NCI-H2107 (cell line): Measurements from ENCODE around the gene C1QTNF1.

Experiments
- DNase-seq: peaks from one replicate; lab custom pipeline; 2025; lab: John Stamatoyannopoulos, UW

C1QTNF1 gene, protein sequence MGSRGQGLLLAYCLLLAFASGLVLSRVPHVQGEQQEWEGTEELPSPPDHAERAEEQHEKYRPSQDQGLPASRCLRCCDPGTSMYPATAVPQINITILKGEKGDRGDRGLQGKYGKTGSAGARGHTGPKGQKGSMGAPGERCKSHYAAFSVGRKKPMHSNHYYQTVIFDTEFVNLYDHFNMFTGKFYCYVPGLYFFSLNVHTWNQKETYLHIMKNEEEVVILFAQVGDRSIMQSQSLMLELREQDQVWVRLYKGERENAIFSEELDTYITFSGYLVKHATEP

DNA sequence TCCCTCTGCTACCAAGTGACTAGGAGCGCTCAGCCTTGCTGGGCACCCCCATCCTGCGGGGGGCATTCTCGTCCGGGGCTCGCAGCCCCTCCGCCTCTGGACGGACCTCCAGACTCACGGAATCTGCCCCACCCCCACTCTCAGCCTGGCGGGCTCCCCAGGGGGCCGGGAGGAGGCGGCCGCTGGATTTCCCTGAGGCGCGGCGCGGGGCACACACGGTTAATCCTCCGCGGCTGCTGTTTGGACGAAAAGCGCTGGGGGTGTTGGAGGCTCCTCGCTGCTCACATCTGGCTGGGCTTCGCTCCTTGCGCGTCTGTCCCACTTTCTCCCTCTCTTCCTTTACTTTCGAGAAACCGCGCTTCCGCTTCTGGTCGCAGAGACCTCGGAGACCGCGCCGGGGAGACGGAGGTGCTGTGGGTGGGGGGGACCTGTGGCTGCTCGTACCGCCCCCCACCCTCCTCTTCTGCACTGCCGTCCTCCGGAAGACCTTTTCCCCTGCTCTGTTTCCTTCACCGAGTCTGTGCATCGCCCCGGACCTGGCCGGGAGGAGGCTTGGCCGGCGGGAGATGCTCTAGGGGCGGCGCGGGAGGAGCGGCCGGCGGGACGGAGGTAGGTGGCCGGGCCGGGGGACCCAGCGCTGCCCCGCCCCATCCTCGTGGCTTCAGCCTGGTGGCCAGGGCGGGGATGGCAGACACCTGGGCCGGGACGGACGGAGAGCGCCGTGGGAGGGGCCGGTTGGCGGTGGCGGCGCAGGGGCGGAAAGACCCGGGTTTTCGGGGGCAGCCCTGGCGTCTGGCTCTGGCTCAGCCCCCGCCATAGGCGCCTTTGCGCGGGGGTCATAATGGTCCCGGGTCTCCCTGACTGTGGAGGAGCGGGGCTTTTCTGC, at the start of gene C1QTNF1:
TSS of gene C1QTNF1 (plus strand) at position 284 of the 886 bp plus-strand sequence. CDS start 19,800 bp downstream, outside the sequence.
- no peak for DNase-seq

DNA sequence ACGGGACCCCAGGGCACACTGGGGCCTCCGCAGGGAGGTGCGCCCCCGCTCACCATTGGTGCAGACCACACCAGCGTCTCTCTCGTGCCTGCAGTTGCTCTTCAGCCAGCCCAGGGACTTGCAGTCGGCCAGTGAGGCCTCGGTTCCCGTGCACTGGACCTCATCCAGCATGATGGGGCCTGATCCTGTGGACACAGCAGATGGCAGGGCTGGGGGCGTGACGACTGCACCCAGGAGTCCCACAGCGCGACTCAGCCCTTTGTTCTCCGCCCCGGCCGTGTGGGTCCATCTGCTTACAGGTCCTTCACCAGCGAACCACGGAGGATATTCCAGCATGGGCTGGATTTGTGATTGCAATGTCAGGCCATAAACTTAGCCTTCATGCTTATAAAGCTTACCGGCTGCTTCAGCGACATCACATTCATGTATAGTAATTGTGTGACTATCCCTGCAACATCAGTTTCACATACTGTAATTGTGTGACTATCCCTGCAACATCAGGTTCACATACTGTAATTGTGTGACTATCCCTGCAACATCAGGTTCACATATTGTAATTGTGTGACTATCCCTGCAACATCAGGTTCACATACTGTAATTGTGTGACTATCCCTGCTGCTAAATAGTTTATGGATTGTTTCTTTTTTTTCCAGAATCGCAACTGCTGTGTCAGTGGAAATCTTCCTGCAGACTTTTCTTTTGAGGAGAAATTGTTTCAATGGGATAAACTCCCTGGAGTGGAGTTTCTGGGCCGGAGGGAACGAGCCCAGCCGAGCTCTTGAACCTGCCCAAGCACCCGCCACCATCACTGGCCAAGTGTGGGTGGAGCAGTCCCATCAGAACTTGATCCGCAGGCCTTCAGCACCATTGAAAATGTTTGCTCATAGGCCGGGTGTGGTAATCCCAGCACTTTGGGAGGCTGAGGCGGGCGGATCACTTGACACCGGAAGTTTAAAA, 49.1 kb upstream of the C1QTNF1 start:
- DNase-seq = no peak

DNA sequence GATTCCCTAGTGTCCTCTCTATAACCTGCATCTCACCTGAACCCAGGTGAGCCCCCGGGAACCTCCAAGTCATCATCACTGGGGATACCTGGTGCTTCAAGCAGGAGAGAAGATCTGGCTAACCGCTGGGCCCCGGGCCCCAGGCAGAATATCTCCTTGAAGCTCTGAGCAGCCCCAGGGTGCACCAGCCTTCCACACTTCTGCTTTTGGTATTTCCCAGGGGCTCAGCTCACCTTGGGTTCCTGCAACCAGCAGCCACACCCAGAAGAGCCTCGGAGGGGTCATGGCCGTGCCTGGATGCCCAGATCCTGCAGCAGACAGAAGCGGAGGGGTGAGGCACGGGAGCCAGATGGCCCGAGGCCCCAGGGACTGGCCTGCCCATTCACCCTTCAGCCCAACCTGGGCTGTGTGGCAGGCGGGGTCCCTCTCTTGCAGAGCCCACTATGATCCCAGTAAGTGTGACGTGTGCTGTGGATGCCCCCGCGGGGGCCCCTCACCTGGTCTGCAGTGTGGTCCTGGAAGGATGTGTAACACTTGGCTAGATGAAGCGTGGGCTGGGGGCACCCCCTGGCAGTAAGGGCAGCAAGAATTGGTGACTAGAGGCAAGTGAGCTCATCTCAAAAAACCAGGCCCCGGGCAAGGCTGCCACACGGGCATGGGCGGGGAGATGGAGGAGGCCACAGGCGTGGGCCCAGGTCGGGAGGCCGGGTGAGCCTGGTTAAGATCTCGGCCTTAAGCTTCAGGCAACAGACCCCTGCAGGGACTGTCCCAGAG, 46.9 kb upstream of the C1QTNF1 start:
- no peak for DNase-seq

DNA sequence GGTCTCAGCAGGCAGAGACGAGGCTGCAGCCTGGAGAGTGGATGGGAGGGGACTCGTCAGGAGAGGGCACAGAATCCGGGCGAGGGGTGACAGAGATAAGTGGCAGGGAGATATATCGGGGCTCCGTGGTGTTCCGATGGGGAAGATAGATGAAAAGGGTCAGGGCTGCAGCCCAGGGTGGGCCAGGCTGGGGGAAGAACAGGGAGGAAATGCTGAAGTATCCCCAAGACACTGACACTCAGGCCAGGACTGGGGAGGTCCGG, 46.4 kb upstream of the C1QTNF1 start:
- no peak for DNase-seq

DNA sequence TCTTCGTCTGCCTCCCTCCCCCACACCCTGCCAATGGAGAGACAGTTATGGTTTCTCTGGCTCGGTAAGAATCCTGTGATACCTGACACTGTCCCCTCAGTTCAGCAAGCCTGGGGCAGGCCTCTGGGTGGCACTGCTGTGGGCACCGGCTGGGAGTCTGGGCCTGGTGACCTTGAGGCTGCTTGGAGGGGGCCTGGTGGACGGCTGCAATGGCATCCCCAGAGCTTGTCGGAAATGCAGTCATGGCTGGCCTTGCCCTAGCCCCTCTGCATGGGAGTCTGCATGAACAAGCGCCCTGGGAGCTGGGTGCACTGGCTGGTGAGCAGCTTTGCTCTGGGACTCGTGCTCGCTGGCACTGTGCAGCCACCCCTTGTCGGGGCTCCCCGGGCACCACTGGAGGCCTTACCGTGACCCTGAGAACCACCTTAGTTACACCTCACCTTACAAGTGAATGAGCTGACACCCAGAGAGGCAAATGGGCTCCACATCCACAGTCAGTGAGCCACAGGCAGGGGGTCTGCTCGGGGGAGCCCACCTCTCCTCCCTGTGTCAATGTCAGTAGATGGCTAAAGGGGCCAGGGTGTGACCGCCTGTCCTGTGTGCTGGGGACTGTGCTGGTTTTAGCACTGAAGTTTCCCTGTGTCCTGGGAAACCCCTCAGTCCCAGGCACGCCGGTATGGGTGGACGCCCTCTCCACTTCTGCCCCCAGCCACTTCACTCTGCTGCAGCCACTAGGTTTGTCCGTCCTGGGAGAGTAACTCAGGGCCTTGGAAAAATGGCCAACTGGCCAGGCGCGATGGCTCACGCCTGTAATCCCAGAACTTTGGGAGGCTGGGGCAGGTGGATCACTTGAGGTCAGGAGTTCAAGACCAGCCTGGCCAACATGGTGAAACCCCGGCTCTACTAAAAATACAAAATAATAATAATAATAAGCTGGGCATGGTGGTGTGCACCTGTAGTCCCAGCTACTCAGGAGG, 45.7 kb upstream of the C1QTNF1 start:
- DNase-seq = no peak

DNA sequence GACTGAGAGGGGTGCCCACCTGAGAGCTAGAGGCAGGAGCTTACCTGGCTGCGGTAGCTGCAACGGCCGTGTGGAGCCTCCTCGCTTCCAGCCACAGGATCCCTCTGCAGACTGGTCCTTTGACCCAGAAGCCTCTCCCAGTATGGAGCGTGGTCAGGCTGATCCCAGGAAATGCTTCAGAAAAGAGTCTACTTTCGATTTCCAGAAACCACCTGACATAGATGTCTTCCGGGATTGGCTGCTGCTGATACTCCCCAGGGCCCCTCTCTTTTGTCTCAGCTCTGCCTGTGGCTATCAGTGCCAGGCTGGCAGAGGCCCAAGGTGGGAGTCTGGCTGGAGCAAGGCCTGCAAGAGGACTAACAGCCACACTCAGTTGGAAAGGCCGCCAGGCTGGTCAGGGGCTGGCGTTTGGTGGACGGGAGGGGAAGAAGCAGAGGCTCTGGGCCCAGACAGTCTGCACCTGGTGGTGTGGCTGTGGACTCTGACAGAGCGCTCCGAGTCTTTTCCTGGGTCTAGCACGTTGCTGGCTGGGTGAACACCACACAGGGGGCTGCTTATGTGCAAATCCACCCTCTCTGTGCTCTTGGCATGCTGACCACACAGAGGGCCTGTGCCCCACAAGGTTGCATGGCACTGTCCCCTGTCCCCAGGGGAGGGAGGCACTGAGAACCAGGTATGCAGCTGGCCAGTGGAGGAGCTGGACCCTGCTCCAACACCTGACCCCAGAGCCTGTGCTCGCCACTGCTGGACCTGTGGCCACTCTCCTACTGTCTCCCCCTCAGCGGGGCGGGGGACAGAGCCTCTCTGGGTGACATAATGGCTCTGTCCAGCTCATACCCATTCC, 44.0 kb upstream of the C1QTNF1 start, which contains the start of gene LGALS3BP:
TSS of gene LGALS3BP (minus strand) at position 144 of the 844 bp plus-strand sequence. CDS start 2,732 bp downstream, outside the sequence.
- DNase-seq = peak; percentile 85

DNA sequence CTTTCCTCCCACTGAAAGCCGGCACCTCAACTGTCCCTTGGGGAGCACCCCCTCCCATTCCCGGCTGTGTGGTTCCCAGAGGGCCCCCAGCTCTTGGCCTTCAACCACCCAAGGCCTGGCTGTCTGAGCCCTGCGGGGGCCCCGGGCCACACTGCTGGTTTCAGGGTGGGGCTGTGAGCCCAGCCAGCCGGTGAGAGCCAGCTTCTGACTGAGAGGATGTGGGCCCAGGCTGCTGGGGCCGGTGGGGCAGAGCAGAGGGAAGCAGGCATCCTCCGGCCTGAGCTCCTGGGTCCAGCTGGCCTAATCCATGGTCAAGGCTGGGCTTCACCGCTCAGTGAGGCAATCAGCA, 43.4 kb upstream of the C1QTNF1 start:
- no peak for DNase-seq

DNA sequence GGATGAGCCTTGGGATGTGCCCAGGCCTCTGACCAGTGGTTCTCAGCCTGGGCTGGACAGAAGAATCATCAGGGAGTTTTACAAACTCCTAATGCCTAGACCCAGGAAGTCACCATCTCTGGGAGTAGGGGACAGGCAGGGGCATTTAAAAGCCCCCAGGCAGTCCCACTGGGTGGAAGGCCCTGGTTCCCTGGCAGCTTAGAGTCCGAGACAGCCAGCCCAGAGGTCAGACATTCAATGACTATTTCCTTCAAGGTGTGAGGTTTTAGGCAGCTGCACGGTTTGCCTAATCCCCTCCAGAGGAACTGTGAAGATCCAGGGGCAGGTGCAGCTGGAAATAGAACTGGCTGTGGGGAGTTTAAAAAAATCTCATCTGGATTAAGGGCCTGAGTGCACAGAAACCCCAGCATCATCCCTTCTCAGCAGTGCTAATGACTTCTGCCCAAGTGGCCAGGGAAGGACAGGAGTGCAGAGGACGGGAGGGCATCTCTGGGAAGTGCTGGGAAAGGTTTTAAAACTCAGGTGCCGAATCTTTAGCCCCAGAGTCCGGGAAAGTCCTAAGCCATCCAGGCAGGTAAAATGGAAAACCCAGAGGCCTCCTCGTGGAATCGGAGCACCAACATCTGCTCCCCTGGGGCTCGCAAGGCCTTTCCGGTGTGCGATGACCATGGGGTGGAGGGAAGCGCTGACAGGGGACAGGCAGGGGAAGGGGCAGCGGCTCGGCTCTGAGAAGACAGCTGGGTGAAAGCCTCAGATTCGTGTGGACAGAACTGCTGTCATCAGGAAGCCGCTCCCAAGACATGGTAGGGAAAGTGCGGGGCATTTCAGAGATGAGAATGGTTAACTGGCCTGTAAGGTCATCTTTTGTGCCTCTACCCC, 42.7 kb upstream of the C1QTNF1 start:
- DNase-seq = no peak

DNA sequence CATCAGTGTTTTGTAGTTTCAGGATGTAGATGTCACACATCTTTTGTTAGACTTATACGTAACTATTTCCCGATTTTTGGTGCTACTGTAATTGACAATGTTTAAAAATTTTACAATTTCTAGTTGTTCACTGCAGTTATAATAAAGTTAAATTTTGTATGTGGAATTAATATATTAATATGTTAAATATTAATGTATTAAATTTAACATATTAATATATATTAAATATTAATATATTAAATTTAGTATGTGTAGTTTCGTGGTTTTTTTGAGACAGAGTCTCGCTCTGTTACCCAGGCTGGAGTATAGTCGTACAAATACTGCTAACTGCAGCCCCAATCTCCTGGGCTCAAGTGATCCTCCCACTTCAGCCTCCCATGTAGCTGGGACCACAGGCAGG, 38.6 kb upstream of the C1QTNF1 start:
- DNase-seq = no peak

DNA sequence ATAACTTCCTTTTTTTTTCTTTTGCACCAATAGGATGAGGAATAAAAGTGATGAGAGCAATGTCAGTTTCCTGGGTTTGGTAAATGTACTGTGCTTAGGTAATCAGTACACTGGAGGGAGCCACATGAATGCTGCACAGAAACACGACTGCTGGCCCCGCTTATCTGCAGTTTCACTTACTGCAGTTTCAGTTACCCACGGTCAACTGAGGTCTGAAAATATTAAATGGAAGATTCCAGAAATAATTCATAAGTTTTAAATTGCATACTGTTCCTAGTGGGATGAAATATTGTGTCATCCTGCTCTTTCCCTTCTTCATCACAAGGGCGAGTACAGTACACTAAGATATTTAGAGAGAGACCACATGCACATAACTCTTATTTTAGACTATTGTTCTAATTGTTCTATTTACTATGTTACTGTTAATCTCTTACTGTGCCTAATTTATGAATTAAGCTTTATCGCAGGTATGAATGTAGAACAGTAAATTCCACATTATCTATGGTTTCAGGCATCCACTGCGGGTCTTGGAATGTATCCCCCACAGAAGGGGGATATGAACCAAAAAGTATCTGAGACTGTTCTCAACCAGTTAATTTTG, 37.8 kb upstream of the C1QTNF1 start:
- no peak for DNase-seq

DNA sequence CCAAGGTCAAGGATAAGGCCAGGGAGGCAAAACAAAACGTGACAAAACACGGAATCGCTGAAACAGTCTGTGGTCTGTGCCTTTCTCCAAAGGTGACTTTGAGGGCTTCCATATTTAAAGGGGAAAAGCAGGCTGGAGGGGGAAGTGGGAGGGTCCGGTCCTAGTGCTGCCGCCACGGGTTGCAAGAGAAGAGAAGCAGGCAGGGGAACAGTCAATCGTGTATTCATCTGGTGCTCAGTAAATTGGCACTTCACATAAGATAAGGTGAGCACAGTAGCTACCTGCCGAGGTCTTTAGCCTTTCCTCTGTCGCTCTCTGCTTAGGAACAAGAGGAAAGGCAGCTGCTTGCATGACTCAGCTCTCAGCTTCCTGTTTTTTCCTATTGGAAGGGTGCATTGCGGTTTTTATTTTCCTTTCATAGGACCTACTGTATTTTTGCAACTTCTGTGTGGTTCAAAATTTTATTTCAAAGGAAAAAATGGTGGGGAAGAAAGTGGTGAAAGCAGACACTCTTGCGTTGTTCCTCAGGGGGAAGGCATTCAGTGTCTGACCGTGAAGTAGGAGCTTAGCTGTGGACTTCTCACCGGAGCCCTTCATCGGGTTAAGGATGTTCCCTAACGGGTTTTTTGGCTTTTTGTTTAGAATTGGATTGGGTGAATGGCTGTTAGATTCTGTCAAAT, 37.2 kb upstream of the C1QTNF1 start:
- DNase-seq = no peak

DNA sequence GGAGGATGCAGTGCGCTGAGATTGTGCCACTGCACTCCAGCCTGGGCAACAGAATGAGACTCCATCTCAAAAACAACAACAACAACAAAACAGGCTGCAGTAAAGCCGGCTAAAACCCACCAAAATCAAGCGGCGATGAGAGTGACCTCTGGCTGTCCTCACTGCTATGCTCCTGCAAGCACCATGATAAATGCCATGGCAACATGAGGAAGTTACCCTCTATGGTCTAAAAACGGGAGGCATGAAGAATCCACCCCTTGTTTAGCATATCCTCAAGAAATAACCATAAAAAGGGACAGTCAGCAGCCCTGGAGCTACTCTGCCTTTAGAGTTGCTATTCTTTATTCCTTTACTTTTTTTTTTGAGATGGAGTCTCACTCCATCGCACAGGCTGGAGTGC, 35.8 kb upstream of the C1QTNF1 start:
- DNase-seq = no peak

DNA sequence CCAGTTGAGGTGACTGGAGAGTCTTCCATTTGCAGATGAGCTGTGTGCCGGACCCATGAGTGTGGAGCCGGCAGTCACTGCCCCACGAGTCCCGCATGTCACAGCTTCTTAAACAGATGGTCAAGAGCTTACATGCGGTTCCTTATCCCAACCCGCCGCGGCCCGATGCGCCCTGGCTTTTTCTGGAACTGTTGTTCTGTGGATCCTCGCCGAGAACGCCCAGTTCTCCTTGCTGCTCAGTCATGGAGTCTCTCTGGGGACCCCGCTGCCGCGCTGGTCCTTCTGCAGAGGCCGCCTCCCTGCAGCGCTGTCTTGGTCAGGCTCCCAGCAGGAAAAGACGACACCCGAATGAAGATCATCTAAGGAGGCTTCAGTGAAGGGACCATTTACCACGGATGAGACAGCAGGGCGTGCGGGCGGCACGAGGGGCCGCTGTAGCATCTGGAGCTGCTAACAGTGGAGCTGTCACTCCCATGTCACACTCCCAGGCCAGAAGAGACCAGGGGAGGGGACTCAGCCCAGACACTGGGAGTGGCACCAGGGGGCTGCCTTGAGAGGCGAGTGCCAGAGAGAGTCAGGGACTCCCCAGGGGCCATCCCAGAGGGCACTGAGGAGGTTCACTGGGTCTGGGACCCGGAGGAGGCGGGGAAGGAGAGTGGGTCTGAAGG, 33.5 kb upstream of the C1QTNF1 start:
- DNase-seq = no peak

DNA sequence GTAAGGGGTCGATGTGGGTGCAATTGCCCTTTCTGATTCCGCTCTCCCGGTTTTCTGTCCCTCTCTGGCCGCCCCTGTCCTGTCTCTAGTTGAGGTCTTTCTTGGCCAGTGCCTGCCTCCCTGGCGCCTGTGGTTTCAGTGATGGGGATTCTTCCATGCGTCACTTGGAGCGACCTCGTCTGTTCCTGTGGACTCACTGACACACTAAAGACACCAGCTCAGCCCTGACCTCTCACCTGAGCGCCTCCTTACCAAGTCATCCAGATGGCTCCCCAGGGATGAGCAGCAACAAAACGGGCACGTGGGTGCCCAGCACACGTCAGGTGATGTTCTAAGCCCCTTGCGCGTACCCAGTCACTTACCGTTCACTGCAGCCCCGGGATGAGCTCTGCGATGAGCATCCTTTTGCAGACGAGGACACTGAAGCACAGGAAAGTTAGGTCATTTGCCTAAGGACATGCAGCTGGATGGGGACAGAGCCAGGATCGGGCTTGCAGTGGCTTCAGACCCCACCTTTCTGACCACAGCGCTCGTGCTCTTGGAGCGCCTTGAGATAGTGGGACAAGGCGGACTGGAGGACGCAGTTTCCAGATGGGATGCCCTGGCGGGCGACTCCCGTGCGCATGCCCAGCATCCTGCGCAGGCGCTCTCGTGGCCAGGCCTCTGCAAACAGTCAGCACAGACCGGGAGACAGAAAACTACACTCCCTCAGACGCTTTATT, 32.8 kb upstream of the C1QTNF1 start:
- no peak for DNase-seq

DNA sequence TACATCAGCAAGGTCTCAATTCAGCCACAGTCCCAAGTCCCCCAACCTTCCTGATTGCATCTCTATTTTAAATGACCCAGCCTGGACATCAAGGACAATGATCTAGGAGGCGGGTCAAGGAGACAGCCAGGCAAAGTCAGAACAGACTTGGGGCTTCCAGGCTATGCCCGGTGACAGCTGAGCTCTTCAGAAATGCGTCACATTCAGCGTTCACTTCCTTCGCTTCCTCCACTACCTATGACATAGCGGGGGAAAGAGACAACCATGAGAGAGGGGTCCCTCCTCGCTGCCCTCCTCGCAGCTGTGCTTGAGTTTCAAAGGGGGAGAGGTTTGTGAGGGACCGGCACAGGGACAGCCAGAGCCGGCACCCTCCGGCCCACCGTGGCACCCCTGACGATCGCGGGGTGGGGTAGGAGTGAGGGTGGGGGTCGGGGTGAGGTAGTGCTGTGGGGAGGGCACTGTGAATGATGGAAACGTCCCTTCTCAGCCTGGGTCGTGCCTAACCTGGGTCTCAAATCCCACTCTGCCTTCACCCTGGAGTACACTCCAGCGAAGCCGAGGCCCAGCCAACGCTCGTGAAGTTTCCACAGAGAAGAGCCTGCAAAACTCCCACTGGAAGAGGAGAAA, 31.9 kb upstream of the C1QTNF1 start:
- no peak for DNase-seq
